Heart left ventricle (tissue), 13 donors: Measurements from ENCODE around the gene SCYL2.

Source experiments
- POLR2A ChIP-seq, 2 donors: fragments of 450-650 bp; IDR thresholded peaks; one replicate each; pipeline ENCODE4 v1.6.1; 2017; ENCODE audit warnings: antibody characterized with exemption in 2 of 2, mild to moderate bottlenecking in 2 of 2, moderate library complexity in 2 of 2
- TF ChIP-seq, protein P1 (sequence below), 12 donors: fragments of 200-600 bp; sonication (generic) in 4 of 12; IDR thresholded peaks; one replicate each; pipeline versions ENCODE4 v1.5.0 to v1.8.0; 2018 to 2022; ENCODE audit warnings: antibody characterized with exemption in 12 of 12, mild to moderate bottlenecking in 5 of 12
- donor health status: ischemic (EF 13 %, LVEDD 7.1; RV severe dilation, severe dysfunction).
- donor health status: DM: no; HTN: yes; CAD: no.
- donor health status: DM: no; HTN: no; CAD: no.
- donor health status: ischemic (EF 25% LVEDD 6.9; RV normal size, moderate dysfunction).
- donor health status: ischemic (EF 25% LVEDD 5.7; RV mildly dilated, moderate dysfunction).
- donor health status: ischemic (EF 35%, LVEDD 5.7; RV mildly dilated, moderate dysfunction).
- donor health status: nonischemic (EF 11% LVEDD 7.7; RV severe dilation, severe dysfunction).
- donor health status: DM: yes; HTN: yes; CAD: no.
- donor health status: PGD.
- donor health status: ischemic (EF 29% LVEDD 5.4; RV normal size, mild dysfunction).
- donor health status: nonischemic (EF 23%, LVEDD 6.1; RV moderate dilation, normal function).

GRCh38 chr12:100239589-100239988 is 27.4 kb upstream of the SCYL2 start:
- TF ChIP-seq, protein P1, sequence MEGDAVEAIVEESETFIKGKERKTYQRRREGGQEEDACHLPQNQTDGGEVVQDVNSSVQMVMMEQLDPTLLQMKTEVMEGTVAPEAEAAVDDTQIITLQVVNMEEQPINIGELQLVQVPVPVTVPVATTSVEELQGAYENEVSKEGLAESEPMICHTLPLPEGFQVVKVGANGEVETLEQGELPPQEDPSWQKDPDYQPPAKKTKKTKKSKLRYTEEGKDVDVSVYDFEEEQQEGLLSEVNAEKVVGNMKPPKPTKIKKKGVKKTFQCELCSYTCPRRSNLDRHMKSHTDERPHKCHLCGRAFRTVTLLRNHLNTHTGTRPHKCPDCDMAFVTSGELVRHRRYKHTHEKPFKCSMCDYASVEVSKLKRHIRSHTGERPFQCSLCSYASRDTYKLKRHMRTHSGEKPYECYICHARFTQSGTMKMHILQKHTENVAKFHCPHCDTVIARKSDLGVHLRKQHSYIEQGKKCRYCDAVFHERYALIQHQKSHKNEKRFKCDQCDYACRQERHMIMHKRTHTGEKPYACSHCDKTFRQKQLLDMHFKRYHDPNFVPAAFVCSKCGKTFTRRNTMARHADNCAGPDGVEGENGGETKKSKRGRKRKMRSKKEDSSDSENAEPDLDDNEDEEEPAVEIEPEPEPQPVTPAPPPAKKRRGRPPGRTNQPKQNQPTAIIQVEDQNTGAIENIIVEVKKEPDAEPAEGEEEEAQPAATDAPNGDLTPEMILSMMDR (IDR thresholded peaks at IDR 0.05) = no peak
- no peak for TF ChIP-seq POLR2A (IDR thresholded peaks at IDR 0.05)
